Measurements from ENCODE around the gene LGR4. TPM values are rescaled to one million over a fixed set of nuclear protein-coding genes. Genes with fewer than 3 reads are reported as not detected.
A peak's percentile ranks its signal among the peaks of the same experiment; 100 is the strongest.

LGR4 gene
- total and polyA plus RNA-seq, 7 donors = 11.3 to 44.3 (median 29.9) TPM

DNA sequence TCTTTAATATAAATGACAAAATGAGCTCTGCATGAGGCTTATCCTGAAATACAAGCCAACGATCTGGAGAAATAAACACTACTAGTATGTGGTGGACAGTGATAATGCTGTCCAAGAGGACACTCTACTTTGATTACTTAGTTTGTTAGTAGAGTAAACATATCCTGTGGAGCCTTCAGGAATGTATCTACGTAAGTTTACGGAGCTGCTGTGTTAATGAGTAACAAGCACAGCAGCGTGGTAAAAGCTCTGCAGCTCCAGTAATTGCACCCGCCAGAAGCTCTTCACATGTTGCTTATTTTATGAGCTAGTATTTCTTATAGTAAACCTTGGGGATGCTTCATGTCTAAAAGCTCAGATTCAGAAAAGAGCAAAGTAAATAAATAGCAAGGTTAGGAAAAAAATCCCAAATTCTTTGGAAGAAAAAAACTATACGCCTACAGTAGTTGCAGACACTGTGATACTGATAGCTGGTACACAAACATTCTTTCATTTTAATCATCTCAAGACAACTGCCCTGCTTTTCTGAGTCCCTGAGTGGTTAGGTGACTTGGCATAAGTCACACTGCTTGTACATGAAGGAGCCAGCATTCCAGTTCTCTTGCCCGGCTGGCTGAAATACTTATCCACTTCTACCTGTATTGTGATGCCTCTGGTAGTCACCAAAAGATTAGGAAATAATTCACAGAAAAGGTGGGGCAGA is 76.9 kb downstream of the LGR4 start:
- Histone ChIP-seq H3K27ac (peak overlapping the region; percentile 24 to 53 (median 44)), H3K4me1 (peaks cover 0 to 56% (median 35%) of the 10 kb centered on the region in 4 donors), H3K36me3 (no peaks in the 10 kb centered on the region), H3K9me3 (no peaks in the 10 kb centered on the region), H3K4me3 (peak overlapping the region in 1 of 4 donors; percentile 3), H3K27me3 (no peaks in the 10 kb centered on the region)
- WGBS, 2 donors = 10 to 55% methylated on average over 7 of the region's 7 CpGs
- intact Hi-C loops (cut with DNase I) = loop anchor here (5.0 kb wide), 1 partner anchor 77 kb away; the partner anchor contains the start of gene LGR4
- TF ChIP-seq POLR2A (IDR thresholded peaks at IDR 0.05) (no peak), EP300 (IDR thresholded peaks at IDR 0.05) (no peak), POLR2AphosphoS5 (IDR thresholded peaks at IDR 0.05) (no peak), CTCF (IDR thresholded peaks at IDR 0.05) (no peak)
- DNase-seq = no peak

GRCh38 chr11:27394781-27395228 is 77.8 kb downstream of the LGR4 start:
- Histone ChIP-seq H3K4me1 (peaks cover 0 to 56% (median 35%) of the 10 kb centered on the region in 4 donors), H3K4me3 (no peak overlapping the region), H3K27ac (peak overlapping the region in 3 of 4 donors; percentile 36 to 53 (median 52)), H3K27me3 (no peaks in the 10 kb centered on the region), H3K36me3 (no peaks in the 10 kb centered on the region), H3K9me3 (no peaks in the 10 kb centered on the region)
- DNase-seq = no peak
- intact Hi-C loops (cut with DNase I) = loop anchor here (5.0 kb wide), 1 partner anchor 77 kb away; the partner anchor contains the start of gene LGR4
- WGBS, 2 donors = 63 to 77% methylated on average over 4 of the region's 4 CpGs
- no peak for TF ChIP-seq CTCF (IDR thresholded peaks at IDR 0.05)
- TF ChIP-seq EP300 (IDR thresholded peaks at IDR 0.05) = no peak
- TF ChIP-seq POLR2AphosphoS5 (IDR thresholded peaks at IDR 0.05) = no peak
- no peak for TF ChIP-seq POLR2A (IDR thresholded peaks at IDR 0.05)

DNA sequence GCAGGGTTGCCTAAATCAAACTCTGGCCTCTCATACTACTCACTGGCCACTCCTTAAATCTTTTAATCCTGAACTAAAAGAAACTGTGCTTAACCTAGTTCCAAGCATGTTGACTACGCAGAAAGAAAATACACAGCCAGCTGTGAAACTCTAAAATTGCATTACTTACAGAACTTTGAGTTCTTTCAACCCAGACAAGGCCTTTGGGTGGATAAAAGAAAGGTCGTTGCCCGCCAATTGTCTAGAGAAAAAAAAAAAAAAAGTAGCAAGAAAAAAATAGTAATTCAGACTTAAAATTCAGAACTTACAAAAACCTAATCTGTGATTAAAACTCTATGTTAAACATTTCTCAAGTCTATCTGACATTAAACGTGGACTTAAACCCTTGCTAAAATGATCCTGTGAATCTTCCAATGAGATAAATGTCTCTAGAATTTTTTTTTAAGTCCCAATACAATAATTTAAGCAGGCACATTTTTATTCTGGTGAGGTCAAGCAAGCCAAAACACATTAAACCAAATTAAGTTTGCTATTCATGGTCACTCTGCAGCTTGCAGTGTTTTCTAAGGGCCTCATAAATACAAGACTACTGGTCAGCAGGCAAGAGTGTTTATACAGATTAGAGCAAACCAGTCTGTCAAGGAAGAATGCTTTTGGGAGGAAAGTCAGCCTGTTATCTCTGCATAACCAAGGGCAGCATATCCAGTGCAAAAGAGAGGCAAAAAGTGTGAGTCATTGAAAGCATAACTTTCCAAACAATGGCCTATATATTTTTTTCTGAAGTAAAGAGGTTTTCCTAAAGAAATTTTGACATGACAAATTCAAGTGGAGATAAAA is 80.1 kb downstream of the LGR4 start:
- no peaks in the 10 kb centered on the region for H3K9me3 ChIP-seq
- H3K27ac ChIP-seq = peak overlapping the region in 2 of 4 donors; percentile 26 to 43
- intact Hi-C loops (cut with DNase I) = no loop called here
- H3K27me3 ChIP-seq = no peaks in the 10 kb centered on the region
- TF ChIP-seq EP300 (IDR thresholded peaks at IDR 0.05) = no peak
- no peak for TF ChIP-seq POLR2AphosphoS5 (IDR thresholded peaks at IDR 0.05)
- no peak for TF ChIP-seq POLR2A (IDR thresholded peaks at IDR 0.05)
- TF ChIP-seq CTCF (IDR thresholded peaks at IDR 0.05) = no peak
- no peaks in the 10 kb centered on the region for H3K36me3 ChIP-seq
- no peak overlapping the region for H3K4me3 ChIP-seq
- DNase-seq = no peak
- peaks cover 0 to 56% (median 35%) of the 10 kb centered on the region in 4 donors for H3K4me1 ChIP-seq
- 64 to 74% methylated on average over 4 of the region's 4 CpGs for WGBS, 2 donors

DNA sequence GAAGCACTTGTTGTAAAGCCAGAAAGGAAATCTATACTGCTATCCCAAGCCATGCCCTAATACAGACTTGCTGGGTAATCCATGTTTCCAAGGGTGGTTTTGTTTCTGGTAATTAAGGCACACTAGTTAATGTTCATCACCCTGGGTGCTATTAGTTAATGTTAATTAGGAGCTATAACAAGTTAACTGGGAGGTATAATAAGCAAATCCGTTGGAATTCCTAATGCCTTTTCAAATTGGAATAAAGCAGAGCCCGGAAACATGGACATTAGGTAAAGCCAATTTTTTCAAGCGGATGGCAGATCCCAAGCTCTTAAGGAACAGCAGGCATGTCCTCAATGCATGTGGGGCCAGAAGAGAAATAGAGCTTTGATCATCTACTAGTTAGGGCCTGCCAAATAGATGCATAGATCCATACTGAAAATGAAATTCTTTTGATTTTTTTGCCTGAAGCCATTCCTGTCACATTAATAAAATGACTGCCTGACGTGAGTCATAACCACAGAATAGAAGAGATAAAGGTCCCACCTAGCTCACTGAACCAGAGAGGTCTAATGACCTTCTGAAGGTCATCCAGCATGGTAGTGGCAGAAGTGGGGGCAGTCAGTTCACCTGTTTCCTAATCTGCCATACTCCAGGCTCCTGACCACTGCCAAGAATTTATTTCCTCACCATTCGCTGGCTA is 81.1 kb downstream of the LGR4 start:
- intact Hi-C loops (cut with DNase I) = no loop called here
- WGBS, 2 donors = 75 to 83% methylated on average over 5 of the region's 5 CpGs
- no peak for DNase-seq
- H3K9me3 ChIP-seq = no peaks in the 10 kb centered on the region
- no peak overlapping the region for H3K4me3 ChIP-seq
- no peaks in the 10 kb centered on the region for H3K36me3 ChIP-seq
- peaks cover 0 to 50% (median 34%) of the 10 kb centered on the region in 4 donors for H3K4me1 ChIP-seq
- H3K27me3 ChIP-seq = no peaks in the 10 kb centered on the region
- no peak for TF ChIP-seq CTCF (IDR thresholded peaks at IDR 0.05)
- H3K27ac ChIP-seq = no peak overlapping the region
